ENCODE data around the gene UGGT1.
A peak's percentile ranks its signal among the peaks of the same experiment; 100 is the strongest.

UGGT1 gene

GRCh38 chr2:128090945-128091725, at the start of gene UGGT1:
UGGT1 (plus strand) TSS chr2:128091200; CDS start chr2:128091358, 158 bp downstream.
- peak; percentile 96 for DNase-seq

GRCh38 chr2:128041561-128041960, 49.4 kb upstream of the UGGT1 start:
- no peak for DNase-seq

- DNase-seq: no peak
Observed at GRCh38 chr2:128043041-128043440, 48.0 kb upstream of the UGGT1 start.

GRCh38 chr2:128053331-128053730, 37.7 kb upstream of the UGGT1 start:
- no peak for DNase-seq

GRCh38 chr2:128054104-128054885, 36.7 kb upstream of the UGGT1 start:
- DNase-seq: no peak

- no peak for DNase-seq
Observed at GRCh38 chr2:128057334-128057733, 33.7 kb upstream of the UGGT1 start.

GRCh38 chr2:128058114-128058513, 32.9 kb upstream of the UGGT1 start:
- DNase-seq: no peak

GRCh38 chr2:128062571-128062970, 28.4 kb upstream of the UGGT1 start:
- no peak for DNase-seq

GRCh38 chr2:128064353-128064752, 26.6 kb upstream of the UGGT1 start:
- DNase-seq: no peak

- DNase-seq: no peak
Observed at GRCh38 chr2:128069769-128070168, 21.2 kb upstream of the UGGT1 start.

- DNase-seq: no peak
Observed at GRCh38 chr2:128073278-128073677, 17.7 kb upstream of the UGGT1 start.

GRCh38 chr2:128076461-128077106, 14.4 kb upstream of the UGGT1 start:
- no peak for DNase-seq

GRCh38 chr2:128084757-128085156, 6.2 kb upstream of the UGGT1 start:
- no peak for DNase-seq

GRCh38 chr2:128086244-128086643, 4.8 kb upstream of the UGGT1 start:
- DNase-seq: no peak

- no peak for DNase-seq
Observed at GRCh38 chr2:128090575-128090944, 440 bp upstream of the UGGT1 start.

GRCh38 chr2:128091726-128092080, 703 bp downstream of the UGGT1 start:
- no peak for DNase-seq

GRCh38 chr2:128092656-128093055, 1.7 kb downstream of the UGGT1 start:
- no peak for DNase-seq

- DNase-seq: no peak
Observed at GRCh38 chr2:128093762-128094161, 2.8 kb downstream of the UGGT1 start.

- no peak for DNase-seq
Observed at GRCh38 chr2:128095201-128095600, 4.2 kb downstream of the UGGT1 start.

GRCh38 chr2:128103407-128103806, 12.4 kb downstream of the UGGT1 start:
- no peak for DNase-seq

- no peak for DNase-seq
Observed at GRCh38 chr2:128105072-128105471, 14.1 kb downstream of the UGGT1 start.

GRCh38 chr2:128108166-128108565, 17.2 kb downstream of the UGGT1 start:
- DNase-seq: no peak

- no peak for DNase-seq
Observed at GRCh38 chr2:128109243-128109642, 18.2 kb downstream of the UGGT1 start.
